ENCODE data around the gene HSPG2.

GRCh38 chr1:21861602-21862429 is 75.3 kb downstream of the HSPG2 start:
- TF ChIP-seq TAF1 (IDR thresholded peaks at IDR 0.05; ENCODE audit: borderline replicate concordance, low read depth, low read length) (no peak), POLR2AphosphoS5 (IDR thresholded peaks at IDR 0.05; ENCODE audit: low read depth, low read length) (no peak), POLR2A (IDR thresholded peaks at IDR 0.05; ENCODE audit: low read depth, low read length) (no peak)
